Astrocyte of the cerebellum (primary cell): Measurements from ENCODE around the gene CLDN1.

Experiments
- DNase-seq: peaks from one replicate; pipeline ENCODE4 v3.0.0-alpha.2; 2011; ENCODE audit warnings: low read depth
- H3K4me3 ChIP-seq: 2 replicates; pipeline ENCODE4 v1.5.1; 2011; ENCODE audit warnings: mild to moderate bottlenecking, low read depth, low read length, moderate library complexity
- in situ Hi-C: cut with HindIII; loops from 2 replicates; pipeline ENCODE4 v1.10.0; 2017; ENCODE audit warnings: low sequenced_read_pairs
- TF ChIP-seq, protein P1 (sequence below): IDR thresholded peaks from 2 replicates; pipeline ENCODE4 v1.5.1; 2012; ENCODE audit warnings: low read length, low read depth, moderate library complexity, mild to moderate bottlenecking; ENCODE audit errors: missing control alignments

Gene CLDN1

DNA sequence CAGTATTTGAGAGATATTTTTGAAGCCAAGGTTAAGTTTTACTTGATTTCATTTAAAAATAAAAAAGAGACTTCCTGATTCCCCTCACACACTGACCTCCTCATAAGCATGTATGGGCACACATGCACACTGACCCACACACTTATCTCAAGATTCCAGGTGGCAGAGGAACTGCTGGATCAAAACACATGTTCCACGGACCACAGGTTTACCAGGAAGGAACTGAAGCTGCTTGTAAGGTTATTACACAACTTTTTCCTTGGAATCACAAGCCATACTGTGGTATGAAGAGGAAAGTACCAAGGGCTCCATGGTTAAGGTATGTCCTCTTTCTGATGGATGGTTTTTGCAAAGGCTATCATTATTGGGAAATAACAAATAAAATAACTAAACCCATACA is 7.5 kb downstream of the CLDN1 start:
- H3K4me3 ChIP-seq: no peak overlapping the region
- TF ChIP-seq, protein P1, sequence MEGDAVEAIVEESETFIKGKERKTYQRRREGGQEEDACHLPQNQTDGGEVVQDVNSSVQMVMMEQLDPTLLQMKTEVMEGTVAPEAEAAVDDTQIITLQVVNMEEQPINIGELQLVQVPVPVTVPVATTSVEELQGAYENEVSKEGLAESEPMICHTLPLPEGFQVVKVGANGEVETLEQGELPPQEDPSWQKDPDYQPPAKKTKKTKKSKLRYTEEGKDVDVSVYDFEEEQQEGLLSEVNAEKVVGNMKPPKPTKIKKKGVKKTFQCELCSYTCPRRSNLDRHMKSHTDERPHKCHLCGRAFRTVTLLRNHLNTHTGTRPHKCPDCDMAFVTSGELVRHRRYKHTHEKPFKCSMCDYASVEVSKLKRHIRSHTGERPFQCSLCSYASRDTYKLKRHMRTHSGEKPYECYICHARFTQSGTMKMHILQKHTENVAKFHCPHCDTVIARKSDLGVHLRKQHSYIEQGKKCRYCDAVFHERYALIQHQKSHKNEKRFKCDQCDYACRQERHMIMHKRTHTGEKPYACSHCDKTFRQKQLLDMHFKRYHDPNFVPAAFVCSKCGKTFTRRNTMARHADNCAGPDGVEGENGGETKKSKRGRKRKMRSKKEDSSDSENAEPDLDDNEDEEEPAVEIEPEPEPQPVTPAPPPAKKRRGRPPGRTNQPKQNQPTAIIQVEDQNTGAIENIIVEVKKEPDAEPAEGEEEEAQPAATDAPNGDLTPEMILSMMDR: no peak
- no peak for DNase-seq
- in situ Hi-C loops: loop anchor here (5.0 kb wide), 1 partner anchor 347 kb away; no protein-coding TSS in a partner anchor

DNA sequence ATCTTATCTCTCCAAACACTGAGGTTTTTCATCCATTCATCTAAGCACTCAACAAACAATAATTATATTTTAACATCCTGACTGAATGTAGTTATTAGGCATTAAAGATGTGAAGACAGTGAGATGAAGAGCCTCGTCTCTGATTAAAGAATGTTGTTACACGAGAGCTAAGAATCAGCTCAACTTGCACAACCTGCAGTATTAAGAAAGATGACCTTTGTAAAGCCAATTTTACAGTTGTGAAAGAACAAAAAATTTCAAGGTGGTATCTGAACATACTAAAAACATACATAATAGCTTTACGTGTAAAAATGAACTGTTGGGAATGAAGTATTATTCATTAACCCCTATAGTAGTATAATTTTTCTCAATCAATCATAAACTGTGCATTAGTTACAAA is 12.8 kb downstream of the CLDN1 start:
- TF ChIP-seq, protein P1: no peak
- in situ Hi-C loops: no loop called here
- H3K4me3 ChIP-seq: no peak overlapping the region
- no peak for DNase-seq

DNA sequence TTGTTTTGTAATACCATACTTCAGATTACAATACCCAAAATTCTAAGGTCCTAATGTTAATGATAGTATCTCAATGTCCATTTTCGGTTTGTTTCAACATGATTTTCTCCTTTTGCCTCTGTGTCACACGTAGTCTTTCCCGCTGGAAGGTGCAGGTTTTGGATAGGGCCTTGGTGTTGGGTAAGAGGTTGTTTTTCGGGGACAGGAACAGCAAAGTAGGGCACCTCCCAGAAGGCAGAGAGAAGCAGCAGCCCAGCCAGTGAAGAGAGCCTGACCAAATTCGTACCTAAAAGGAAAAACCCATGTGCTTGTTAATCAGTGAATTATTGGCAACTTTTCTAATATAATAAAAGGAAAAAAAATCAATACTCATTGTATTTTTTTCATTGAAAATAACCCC is 14.1 kb downstream of the CLDN1 start:
- TF ChIP-seq, protein P1: no peak
- in situ Hi-C loops: no loop called here
- no peak for DNase-seq
- no peak overlapping the region for H3K4me3 ChIP-seq

DNA sequence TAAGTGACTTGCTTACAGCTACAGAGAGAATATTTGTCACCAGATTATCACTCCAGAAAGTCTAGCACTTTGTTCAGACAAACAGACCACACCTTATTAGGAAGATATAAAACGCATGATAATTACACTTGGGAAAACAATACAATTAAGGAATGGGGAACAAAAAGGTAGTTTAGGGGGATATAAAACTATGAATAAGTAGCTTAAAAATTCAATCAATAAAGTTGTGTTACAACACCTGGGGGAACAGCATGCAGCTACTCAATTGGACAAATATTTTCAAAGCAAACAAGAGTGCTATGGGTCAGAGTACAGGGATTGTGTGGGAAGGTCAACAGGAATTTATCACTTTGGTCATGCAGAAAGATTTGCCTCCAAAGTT is 15.1 kb downstream of the CLDN1 start:
- in situ Hi-C loops: no loop called here
- DNase-seq: no peak
- TF ChIP-seq, protein P1: no peak
- no peak overlapping the region for H3K4me3 ChIP-seq

DNA sequence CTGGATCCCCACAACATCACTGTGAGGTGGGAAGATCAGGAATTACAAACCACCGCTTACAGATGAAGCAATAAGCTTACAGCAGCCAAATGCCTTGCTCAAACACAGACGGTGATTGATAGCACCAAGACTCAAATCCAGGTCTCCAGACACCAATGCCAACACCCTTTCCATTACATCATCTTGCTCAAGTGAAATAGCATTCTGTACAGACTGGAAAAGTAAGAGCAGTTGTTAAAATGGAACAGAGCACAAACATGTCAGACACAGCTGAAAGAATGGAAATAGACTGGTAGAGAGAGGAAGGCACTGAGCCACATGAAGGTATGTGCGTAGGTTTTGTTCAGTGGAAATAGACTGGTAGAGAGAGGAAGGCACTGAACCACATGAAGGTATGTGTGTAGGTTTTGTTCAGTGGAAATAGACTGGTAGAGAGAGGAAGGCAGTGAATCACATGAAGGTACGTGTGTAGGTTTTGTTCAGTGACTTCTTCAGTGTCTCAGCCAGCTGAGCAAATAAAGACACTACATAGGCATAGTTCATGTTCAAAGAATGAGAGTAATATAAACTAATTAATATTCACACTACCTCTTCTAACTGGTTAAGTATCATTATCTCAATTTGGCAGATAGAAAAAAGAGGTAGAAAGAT is 15.6 kb downstream of the CLDN1 start:
- DNase-seq: no peak
- H3K4me3 ChIP-seq: no peak overlapping the region
- TF ChIP-seq, protein P1: no peak
- in situ Hi-C loops: no loop called here

DNA sequence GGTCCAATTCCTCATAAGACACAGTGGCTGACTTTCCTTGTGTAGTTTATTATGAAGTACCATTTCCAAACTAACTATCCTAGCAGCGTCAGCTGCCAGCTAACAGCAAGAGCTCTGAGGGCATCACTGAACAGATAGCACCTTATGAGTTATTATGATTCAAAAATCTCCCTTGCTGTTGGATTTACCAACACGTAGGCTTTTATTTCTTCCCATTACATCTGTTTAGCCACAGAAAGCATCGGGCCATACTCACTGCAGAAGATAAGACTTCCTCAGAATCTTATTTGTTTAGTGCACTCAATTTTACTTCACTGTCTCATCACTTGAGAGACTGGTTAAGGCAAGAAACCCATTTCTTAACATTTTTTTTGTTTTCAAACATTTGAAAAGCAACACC is 16.2 kb downstream of the CLDN1 start:
- DNase-seq: no peak
- in situ Hi-C loops: no loop called here
- H3K4me3 ChIP-seq: no peak overlapping the region
- TF ChIP-seq, protein P1: no peak
